ENCODE results near the gene ATXN1.
A peak's percentile ranks its signal among the peaks of the same experiment; 100 is the strongest.

ATXN1 gene

GRCh38 chr6:16602035-16602434 is 159.2 kb downstream of the ATXN1 start:
- no peak for DNase-seq

DNA sequence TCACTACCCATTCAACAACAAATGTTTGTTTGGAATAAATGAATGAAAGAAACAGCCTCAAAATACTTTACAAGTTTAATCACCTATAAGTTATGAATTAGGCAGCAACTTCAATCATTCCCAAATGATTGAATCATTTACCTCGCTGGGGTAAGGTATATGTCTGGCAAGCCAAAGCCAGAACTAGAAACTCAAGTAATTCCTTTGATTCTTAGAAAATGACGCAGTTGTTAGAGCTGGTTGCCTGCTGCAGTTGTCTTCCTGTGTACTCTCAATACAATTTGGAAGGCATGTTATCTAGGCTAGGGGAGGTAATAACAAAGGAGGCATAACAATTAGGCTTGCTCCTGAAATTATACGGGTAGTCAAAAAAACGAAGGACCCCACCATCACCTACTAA is 160.6 kb downstream of the ATXN1 start:
- DNase-seq, result no peak

GRCh38 chr6:16600026-16600425 is 161.2 kb downstream of the ATXN1 start:
- no peak for DNase-seq

DNA sequence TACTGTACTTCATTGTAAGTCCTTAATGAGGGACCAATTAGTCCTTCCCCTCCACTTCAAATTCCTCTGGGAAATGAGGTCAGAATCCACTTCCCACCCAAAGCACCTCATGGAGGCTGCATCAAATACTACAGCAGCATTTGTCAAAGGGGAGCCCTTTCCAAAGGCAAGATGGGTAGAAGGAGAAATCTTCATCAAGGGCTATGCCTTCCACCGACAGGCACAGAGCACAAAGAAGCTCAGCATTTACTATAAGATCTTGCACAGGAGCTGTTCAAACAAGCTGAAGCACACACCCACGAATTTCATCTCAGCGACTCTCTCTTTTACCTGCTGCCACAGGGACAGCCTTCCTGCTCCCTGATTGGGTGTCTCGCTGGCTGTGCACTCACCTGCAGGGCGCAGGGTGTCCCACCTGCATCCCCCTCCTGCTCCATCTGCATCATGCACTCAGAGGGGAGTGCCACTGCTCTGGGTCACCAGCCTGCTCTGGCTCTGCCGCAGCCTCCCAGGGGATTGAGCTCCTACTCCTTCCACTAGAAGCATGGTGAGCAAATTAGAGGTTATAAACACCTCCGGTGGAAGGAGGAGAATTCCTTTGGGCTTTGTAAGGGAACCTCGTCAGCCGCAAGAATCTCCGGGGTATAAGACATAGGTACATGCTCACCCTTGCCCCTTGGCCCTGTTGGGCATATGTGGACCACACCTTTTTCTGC is 164.5 kb downstream of the ATXN1 start:
- DNase-seq, result no peak

GRCh38 chr6:16595514-16596120 is 165.6 kb downstream of the ATXN1 start:
- DNase-seq, result no peak

DNA sequence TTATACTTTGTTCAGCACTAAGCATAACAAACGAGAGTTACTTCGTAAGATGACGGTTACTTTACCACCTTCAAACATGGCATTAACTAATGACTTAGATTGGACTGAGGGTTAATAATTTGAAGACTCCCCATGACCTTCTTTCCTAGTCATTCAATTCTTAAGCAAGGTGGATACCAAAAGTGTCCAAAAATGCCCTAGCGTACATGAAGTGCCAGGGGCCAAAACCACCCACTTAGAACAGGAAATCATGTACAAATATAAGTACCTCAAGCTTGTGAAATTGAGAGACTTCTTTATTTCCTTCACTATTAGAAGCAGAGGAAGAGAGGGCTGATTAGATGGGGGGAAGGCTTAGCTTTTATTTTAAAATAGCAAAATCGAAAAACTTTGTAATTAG is 166.4 kb downstream of the ATXN1 start:
- DNase-seq, result peak in 1 of 3 donors; percentile 5

GRCh38 chr6:16592223-16592911 is 168.9 kb downstream of the ATXN1 start:
- peak in 2 of 3 donors; percentile 8 to 20 for DNase-seq

- DNase-seq, result peak; percentile 53 to 80 (median 79)
Measured at GRCh38 chr6:16591396-16592222, 169.7 kb downstream of the ATXN1 start.

DNA sequence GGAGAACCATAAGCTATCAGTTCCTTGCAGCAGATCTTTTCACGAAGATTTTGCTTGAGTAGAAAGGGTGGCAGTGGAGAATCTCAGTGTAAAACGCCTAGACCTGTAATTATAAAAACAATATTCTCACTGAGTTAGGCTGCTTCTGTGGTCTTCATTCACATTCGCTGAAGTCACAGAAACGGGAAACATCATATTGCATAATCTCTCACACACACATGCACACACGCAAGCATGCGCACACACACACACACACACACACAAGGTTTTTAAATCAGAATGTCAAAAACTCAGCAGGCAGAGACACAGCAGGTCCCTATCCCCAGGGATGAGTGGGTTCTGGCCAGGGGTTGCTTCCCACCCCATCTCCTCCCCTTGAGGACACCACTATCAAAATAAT is 175.5 kb downstream of the ATXN1 start:
- DNase-seq, result peak; percentile 67 to 83 (median 78)

GRCh38 chr6:16583144-16583762 is 178.0 kb downstream of the ATXN1 start:
- no peak for DNase-seq

GRCh38 chr6:16582446-16583143 is 178.7 kb downstream of the ATXN1 start:
- DNase-seq, result no peak

- DNase-seq, result no peak
Measured at GRCh38 chr6:16578695-16579285, 182.5 kb downstream of the ATXN1 start.

GRCh38 chr6:16576451-16577368 is 184.6 kb downstream of the ATXN1 start:
- peak; percentile 46 to 53 (median 49) for DNase-seq

DNA sequence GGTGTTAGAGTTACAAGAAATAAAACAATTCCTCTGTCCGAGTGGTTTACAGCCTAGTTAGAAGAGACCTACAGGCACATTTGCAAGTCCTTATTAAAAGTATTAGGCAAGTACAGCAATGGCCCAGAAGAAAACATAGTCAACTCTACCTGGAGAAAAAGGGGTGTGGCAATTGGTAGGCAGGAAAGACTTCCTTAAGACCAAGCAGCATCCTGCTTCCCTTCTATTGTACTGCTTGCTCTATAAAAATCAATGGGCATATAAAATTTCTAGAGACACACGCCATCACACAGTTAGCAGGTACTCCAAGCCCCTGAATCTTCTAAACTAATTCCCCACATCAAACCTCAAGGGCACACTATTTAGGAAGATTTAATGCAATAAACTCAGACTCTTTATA is 185.6 kb downstream of the ATXN1 start:
- no peak for DNase-seq

DNA sequence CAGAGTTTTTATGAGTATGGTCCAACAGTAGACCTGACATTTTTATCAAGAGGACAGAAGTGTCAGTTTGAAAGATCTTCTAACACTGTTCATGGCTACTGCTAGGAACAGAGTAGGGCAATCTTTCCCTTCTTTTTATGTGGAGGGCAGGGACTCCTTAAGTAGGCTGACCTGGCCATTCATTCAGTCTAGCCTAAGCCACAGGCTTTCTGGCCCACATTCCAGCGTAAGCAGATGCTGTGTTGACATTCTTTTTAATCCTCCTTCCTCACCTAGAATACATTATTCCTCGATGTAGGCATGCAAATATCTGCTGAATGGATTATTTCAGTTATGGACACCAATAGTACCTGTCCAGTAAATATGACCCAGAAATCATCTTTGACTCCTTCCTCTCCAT is 188.3 kb downstream of the ATXN1 start:
- DNase-seq, result no peak

DNA sequence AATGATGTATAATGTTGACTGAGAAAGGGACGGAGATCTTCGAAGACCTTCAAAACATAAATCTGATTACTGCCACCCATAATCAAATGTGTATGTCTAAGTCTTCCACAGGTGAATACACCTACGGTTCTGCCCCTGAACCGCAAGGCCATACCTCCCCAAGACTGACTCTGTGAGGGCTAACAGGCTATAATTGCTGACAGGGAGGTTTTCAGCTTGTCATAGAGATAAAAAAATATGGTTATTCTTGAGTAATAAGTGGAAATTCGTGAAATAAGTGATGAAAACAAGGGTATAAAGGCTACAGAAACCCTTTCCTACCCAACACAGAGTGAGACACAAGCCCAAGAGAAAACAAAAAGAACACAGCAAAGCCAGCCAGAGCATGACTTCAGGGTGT is 188.9 kb downstream of the ATXN1 start:
- no peak for DNase-seq

DNA sequence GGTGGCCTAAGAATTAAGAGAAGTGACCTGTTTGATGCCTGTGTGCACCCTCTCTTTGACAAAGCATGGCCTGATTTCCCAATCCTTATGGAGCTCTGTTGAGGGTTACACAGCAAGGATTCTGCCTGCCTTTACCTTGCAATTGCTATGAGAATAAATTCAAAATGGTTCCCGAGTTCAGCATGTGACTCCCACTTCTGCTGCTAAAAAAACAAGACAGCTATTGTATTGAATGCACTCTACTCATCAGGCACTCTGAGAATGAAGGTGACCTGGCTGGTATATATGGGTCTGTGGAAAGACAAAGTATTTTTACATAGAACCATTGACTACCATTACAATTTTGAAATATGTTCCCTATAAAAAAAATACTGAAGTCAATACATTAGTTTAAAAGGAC is 190.3 kb downstream of the ATXN1 start:
- no peak for DNase-seq

GRCh38 chr6:16570221-16570553 is 191.1 kb downstream of the ATXN1 start:
- DNase-seq, result no peak

- no peak for DNase-seq
Measured at GRCh38 chr6:16568128-16568527, 193.1 kb downstream of the ATXN1 start.

DNA sequence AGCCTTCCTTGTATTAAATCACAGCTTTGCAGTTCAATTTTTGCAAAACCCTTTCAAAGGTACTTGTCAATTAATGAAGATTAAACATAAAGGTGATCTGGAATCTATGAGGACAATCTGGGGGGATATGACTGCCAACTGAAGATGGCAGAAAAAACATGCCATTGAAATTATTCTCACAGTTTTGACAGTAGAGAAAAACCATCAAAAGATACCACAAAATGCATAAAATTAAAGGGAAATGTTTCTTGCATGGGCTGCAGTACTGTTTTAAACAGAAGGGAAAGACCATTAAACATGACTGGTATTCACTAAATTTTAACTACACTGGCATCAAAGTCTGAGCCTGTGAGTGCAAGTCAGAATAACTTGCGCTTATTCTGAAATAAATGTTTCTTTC is 194.2 kb downstream of the ATXN1 start:
- no peak for DNase-seq

GRCh38 chr6:16564436-16564835 is 196.8 kb downstream of the ATXN1 start:
- no peak for DNase-seq

All from suppressor macrophage treated with lipopolysaccharide for 1 hour (primary cell).